ENCODE results near the gene TSPAN14. TPM values are rescaled to one million over a fixed set of nuclear protein-coding genes. Genes with fewer than 3 reads are reported as not detected.

Gene TSPAN14
- total and polyA plus RNA-seq, 2 of the 8 experiments (the other 6 are each of a cell fraction or from before 2014, with no cell fraction given): 47.4 to 57.8 TPM

DNA sequence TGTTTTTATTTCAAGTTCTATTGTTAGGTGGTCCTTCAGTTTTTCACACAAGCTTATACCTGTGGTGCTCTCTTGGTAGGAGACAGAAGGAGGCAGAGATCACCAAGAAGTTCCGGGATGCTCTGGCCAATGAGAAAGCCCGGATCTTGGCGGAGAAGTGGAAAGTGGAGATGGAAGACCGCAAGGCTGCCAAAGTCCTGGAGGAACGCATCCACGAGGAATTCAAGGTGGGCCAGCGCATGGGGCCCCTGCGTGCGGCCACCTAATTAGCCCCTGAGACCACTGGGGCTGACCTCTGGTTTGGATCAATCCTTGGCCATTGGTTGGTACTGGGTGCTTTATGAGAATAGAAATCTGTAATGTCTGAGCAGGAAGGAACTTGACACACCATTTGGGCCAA is 117.2 kb downstream of the TSPAN14 start (continued):
- TF ChIP-seq CBX8 (IDR thresholded peaks at IDR 0.05; ENCODE audit: borderline replicate concordance, low read depth, low read length) (no peak), MAFK (IDR thresholded peaks at IDR 0.05; ENCODE audit: low read depth, low read length) (no peak), KDM4A (IDR thresholded peaks at IDR 0.05; ENCODE audit: low read depth, low read length, severe bottlenecking) (no peak)
